ENCODE data around the gene FAM180B.
A peak's percentile ranks its signal among the peaks of the same experiment; 100 is the strongest.
"Not testable (repeated sequence)": the region's sequence is repeated elsewhere in the genome, so short reads cannot be mapped to it uniquely, and the experiment has no call there.

The FAM180B gene

GRCh38 chr11:47586098-47586855 lies at the start of gene FAM180B:
Gene FAM180B, plus strand, starts transcription at chr11:47586678. Its CDS starts 91 bp downstream, at chr11:47586769.
- no peak for DNase-seq (ENCODE audit: low read depth)

- DNase-seq (ENCODE audit: low read depth): no peak
Observed at GRCh38 chr11:47536915-47537314, 49.6 kb upstream of the FAM180B start.

GRCh38 chr11:47538741-47539565 lies 47.5 kb upstream of the FAM180B start:
- DNase-seq (ENCODE audit: low read depth): no peak

GRCh38 chr11:47539681-47540039 lies 46.8 kb upstream of the FAM180B start:
- no peak for DNase-seq (ENCODE audit: low read depth)

GRCh38 chr11:47541070-47541469 lies 45.4 kb upstream of the FAM180B start:
- no peak for DNase-seq (ENCODE audit: low read depth)

GRCh38 chr11:47545298-47545697 lies 41.2 kb upstream of the FAM180B start:
- no peak for DNase-seq (ENCODE audit: low read depth)

- DNase-seq (ENCODE audit: low read depth): not testable (repeated sequence)
Observed at GRCh38 chr11:47546274-47546673, 40.2 kb upstream of the FAM180B start.

GRCh38 chr11:47550288-47551047 lies 36.0 kb upstream of the FAM180B start:
- DNase-seq (ENCODE audit: low read depth): no peak

- DNase-seq (ENCODE audit: low read depth): no peak
Observed at GRCh38 chr11:47551086-47551485, 35.4 kb upstream of the FAM180B start.

GRCh38 chr11:47552056-47552565 lies 34.4 kb upstream of the FAM180B start:
- DNase-seq (ENCODE audit: low read depth): no peak

- peak; percentile 88 for DNase-seq (ENCODE audit: low read depth)
Observed at GRCh38 chr11:47552566-47553405, 33.7 kb upstream of the FAM180B start, which contains the start of gene CELF1. Gene CELF1, minus strand, starts transcription at chr11:47553132. Its CDS starts 53,609 bp downstream, at chr11:47499523.

GRCh38 chr11:47553406-47553743 lies 33.1 kb upstream of the FAM180B start:
- no peak for DNase-seq (ENCODE audit: low read depth)

- DNase-seq (ENCODE audit: low read depth): not testable (repeated sequence)
Observed at GRCh38 chr11:47557004-47557403, 29.5 kb upstream of the FAM180B start.

- DNase-seq (ENCODE audit: low read depth): no peak
Observed at GRCh38 chr11:47558695-47559094, 27.8 kb upstream of the FAM180B start.

GRCh38 chr11:47560426-47560825 lies 26.1 kb upstream of the FAM180B start:
- DNase-seq (ENCODE audit: low read depth): no peak

GRCh38 chr11:47562393-47562792 lies 24.1 kb upstream of the FAM180B start:
- DNase-seq (ENCODE audit: low read depth): not testable (repeated sequence)

GRCh38 chr11:47564366-47564765 lies 22.1 kb upstream of the FAM180B start:
- DNase-seq (ENCODE audit: low read depth): not testable (repeated sequence)

- DNase-seq (ENCODE audit: low read depth): no peak
Observed at GRCh38 chr11:47564933-47565339, 21.5 kb upstream of the FAM180B start.

- peak; percentile 44 for DNase-seq (ENCODE audit: low read depth)
Observed at GRCh38 chr11:47565340-47566148, 20.9 kb upstream of the FAM180B start, which contains the start of gene PTPMT1. Gene PTPMT1, plus strand, starts transcription at chr11:47565599. Its CDS starts 24 bp downstream, at chr11:47565623.

- no peak for DNase-seq (ENCODE audit: low read depth)
Observed at GRCh38 chr11:47566149-47566698, 20.3 kb upstream of the FAM180B start.

Data from T-helper 22 cell (primary cell).